Measurements from ENCODE around the gene ZNF709.
"Not testable (repeated sequence)": the region's sequence is repeated elsewhere in the genome, so short reads cannot be mapped to it uniquely, and the experiment has no call there.

ZNF709 gene

GRCh38 chr19:12439686-12440540, 44.7 kb downstream of the ZNF709 start:
- H3K4me1 ChIP-seq (ENCODE audit: insufficient read depth, low read length); H3K27me3 ChIP-seq (ENCODE audit: insufficient read depth, low read length); H3K9me3 ChIP-seq (ENCODE audit: low read length); H3K36me3 ChIP-seq (ENCODE audit: insufficient read depth, low read length): not testable (repeated sequence)
- peak overlapping the region; percentile 28 for H2AFZ ChIP-seq (ENCODE audit: low read depth, low read length)
- peak overlapping the region; percentile 67 for H3K4me3 ChIP-seq (ENCODE audit: low read length)

DNA sequence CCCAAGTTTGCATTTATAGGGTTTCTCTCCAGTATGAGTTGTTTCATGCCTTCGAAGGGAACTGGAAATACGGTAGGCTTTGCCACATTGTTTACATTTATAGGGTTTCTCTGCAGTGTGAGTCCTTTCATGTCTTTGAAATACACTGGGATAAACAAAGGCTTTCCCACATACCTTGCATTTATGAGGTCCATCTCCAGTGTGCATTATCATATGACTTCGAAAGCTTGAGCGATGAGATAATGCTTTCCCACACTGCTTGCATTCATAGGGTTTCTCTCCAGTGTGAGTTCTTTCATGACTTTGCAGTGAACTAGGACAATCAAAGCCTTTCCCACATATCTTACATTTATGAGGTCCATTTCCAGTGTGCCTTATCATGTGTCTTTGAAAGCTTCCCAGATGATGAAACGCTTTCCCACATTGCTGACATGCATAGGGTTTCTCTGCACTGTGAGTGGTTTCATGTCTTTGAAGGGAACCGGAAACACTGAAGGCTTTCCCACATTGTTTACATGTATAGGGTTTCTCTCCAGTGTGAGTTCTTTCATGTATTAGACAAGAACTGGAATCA, 53.8 kb downstream of the ZNF709 start:
- Histone ChIP-seq H3K36me3 (ENCODE audit: insufficient read depth, low read length) (peaks cover 33% of the 10 kb centered on the region), H3K9me3 (ENCODE audit: low read length) (peaks cover 30% of the 10 kb centered on the region)
- H3K27me3 ChIP-seq (ENCODE audit: insufficient read depth, low read length); H3K4me3 ChIP-seq (ENCODE audit: low read length); H2AFZ ChIP-seq (ENCODE audit: low read depth, low read length); H3K4me1 ChIP-seq (ENCODE audit: insufficient read depth, low read length): not testable (repeated sequence)

GRCh38 chr19:12425888-12426274, 58.7 kb downstream of the ZNF709 start:
- no peak overlapping the region for H3K4me3 ChIP-seq (ENCODE audit: low read length)
- peaks cover 25% of the 10 kb centered on the region for H3K9me3 ChIP-seq (ENCODE audit: low read length)
- no peaks in the 10 kb centered on the region for H3K27me3 ChIP-seq (ENCODE audit: insufficient read depth, low read length)
- no peaks in the 10 kb centered on the region for H3K4me1 ChIP-seq (ENCODE audit: insufficient read depth, low read length)
- no peak overlapping the region for H2AFZ ChIP-seq (ENCODE audit: low read depth, low read length)
- peaks cover 22% of the 10 kb centered on the region for H3K36me3 ChIP-seq (ENCODE audit: insufficient read depth, low read length)

DNA sequence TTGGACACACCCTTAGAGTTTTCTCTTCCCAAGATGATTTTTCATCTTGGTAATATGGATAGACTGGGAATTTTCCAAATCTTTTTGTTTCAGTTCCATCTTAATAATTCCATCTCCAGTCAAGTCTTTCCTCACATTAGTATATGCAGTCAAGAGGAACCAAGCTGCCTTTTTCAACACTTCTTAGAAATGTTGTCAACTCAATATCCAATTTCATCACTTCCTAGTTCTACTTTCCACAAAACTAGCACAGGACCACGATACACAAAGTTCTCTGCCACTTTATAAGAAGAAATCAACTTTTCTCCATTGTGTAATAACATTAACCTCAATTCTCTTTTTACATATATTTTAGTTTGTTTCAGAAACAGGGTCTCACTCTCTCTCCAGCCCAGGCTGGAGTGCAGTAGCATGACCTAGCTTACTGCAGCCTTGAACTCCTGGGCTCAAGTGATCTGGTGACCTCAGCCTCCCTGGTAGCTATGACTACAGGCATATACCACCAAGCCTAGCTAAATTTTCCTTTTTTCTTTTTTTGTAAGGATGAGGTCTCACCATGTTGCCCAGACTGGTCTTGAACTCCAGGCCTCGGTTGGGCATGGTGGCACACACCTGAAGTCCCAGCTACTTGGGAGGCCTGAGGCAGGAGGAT, 59.3 kb downstream of the ZNF709 start:
- H3K27me3 ChIP-seq (ENCODE audit: insufficient read depth, low read length) = no peaks in the 10 kb centered on the region
- peaks cover 17% of the 10 kb centered on the region for H3K36me3 ChIP-seq (ENCODE audit: insufficient read depth, low read length)
- H2AFZ ChIP-seq (ENCODE audit: low read depth, low read length) = no peak overlapping the region
- no peaks in the 10 kb centered on the region for H3K4me1 ChIP-seq (ENCODE audit: insufficient read depth, low read length)
- H3K4me3 ChIP-seq (ENCODE audit: low read length) = no peak overlapping the region
- peaks cover 20% of the 10 kb centered on the region for H3K9me3 ChIP-seq (ENCODE audit: low read length)

- not testable (repeated sequence) for H3K4me1 ChIP-seq (ENCODE audit: insufficient read depth, low read length); H2AFZ ChIP-seq (ENCODE audit: low read depth, low read length); H3K4me3 ChIP-seq (ENCODE audit: low read length); H3K27me3 ChIP-seq (ENCODE audit: insufficient read depth, low read length); H3K36me3 ChIP-seq (ENCODE audit: insufficient read depth, low read length)
- H3K9me3 ChIP-seq (ENCODE audit: low read length) = peaks cover 10% of the 10 kb centered on the region
Observed at GRCh38 chr19:12417273-12417672, 67.3 kb downstream of the ZNF709 start.

GRCh38 chr19:12411893-12412292, 72.7 kb downstream of the ZNF709 start:
- H2AFZ ChIP-seq (ENCODE audit: low read depth, low read length) = no peak overlapping the region
- no peaks in the 10 kb centered on the region for H3K36me3 ChIP-seq (ENCODE audit: insufficient read depth, low read length)
- peaks cover 10% of the 10 kb centered on the region for H3K9me3 ChIP-seq (ENCODE audit: low read length)
- no peaks in the 10 kb centered on the region for H3K27me3 ChIP-seq (ENCODE audit: insufficient read depth, low read length)
- H3K4me1 ChIP-seq (ENCODE audit: insufficient read depth, low read length) = no peaks in the 10 kb centered on the region
- H3K4me3 ChIP-seq (ENCODE audit: low read length) = no peak overlapping the region

Measured in neuron (in vitro differentiated cells).